Measurements from ENCODE around the gene CELF4.

DNA sequence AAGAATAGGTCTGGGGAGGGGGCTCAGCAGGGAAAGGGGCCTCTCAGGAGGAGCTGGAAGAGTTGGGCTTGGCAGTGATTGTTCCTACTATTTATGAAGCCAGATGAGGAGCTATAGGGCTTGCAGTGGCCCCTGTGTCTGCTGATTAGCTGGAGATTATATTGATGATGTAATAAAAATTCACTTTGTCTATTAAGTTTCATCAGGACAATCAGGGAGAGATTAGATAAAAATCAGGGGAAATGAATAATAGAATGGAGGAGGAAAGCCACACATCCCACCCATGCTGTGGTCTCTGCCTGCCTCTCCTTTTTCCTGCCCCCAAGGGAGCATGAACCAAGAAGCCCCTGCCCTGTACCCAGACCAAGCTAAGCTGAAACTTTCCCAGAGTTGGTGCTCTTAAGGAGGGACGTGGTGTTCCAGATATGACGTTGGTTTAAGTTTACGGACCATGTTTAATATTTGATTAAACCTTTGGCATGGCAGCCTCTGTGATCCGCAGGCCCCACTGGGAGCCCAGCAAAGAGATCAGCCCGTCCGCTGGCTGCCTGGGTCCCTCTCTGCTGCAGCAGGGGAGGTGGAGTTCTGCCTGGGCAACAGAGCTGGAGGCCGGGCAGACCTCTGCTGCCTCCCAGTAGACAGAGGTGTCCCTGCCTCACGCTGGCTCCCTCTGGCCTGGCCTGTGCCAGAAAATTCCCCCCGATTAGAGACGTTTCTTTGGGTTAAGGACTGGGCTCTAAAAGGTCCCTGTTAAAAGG, 15.3 kb downstream of the CELF4 start:
- TF ChIP-seq POLR2AphosphoS5 (IDR thresholded peaks at IDR 0.05), result no peak
- no peak for TF ChIP-seq EP300 (IDR thresholded peaks at IDR 0.05)

Data from upper lobe of left lung (tissue), 4 donors.